ENCODE data around the gene CFAP74. TPM values are rescaled to one million over a fixed set of nuclear protein-coding genes. Genes with fewer than 3 reads are reported as not detected.

The CFAP74 gene
- total and polyA plus RNA-seq, 9 donors: 0.05 to 8.0 (median 0.58) TPM; not detected in 1

DNA sequence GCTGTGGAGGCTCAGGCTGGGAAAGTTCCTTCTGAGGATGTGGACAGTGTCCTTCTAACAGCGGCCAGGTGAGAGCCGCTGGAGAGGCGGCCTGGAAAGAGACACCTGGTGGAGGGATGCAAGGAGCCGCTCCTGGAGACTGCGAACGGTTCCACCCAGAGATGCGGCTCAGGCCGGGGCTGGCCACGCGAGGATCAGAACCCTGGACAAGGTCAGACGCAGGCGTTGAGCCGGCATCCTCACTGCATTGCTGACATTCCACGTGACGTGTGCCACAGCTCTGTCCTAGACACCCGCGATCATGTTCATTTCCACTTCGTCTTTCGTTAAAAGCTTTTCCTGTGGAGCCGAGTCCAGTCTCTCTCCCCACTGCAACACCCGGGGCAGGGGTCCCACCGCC, 28.8 kb downstream of the CFAP74 start:
- Histone ChIP-seq H3K9me3 (peaks cover 0 to 5% of the 10 kb centered on the region in 2 donors), H3K4me1 (ENCODE audit: insufficient read depth) (no peaks in the 10 kb centered on the region), H3K36me3 (no peaks in the 10 kb centered on the region), H3K4me3 (no peak overlapping the region), H3K27ac (no peak overlapping the region), H3K27me3 (no peaks in the 10 kb centered on the region)
- WGBS, 3 donors: 55 to 65% (median 65%) methylated on average over 22 of the region's 22 CpGs
- TF ChIP-seq, protein P1, sequence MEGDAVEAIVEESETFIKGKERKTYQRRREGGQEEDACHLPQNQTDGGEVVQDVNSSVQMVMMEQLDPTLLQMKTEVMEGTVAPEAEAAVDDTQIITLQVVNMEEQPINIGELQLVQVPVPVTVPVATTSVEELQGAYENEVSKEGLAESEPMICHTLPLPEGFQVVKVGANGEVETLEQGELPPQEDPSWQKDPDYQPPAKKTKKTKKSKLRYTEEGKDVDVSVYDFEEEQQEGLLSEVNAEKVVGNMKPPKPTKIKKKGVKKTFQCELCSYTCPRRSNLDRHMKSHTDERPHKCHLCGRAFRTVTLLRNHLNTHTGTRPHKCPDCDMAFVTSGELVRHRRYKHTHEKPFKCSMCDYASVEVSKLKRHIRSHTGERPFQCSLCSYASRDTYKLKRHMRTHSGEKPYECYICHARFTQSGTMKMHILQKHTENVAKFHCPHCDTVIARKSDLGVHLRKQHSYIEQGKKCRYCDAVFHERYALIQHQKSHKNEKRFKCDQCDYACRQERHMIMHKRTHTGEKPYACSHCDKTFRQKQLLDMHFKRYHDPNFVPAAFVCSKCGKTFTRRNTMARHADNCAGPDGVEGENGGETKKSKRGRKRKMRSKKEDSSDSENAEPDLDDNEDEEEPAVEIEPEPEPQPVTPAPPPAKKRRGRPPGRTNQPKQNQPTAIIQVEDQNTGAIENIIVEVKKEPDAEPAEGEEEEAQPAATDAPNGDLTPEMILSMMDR (IDR thresholded peaks at IDR 0.05): no peak
- TF ChIP-seq EP300 (IDR thresholded peaks at IDR 0.05): no peak
- no peak for TF ChIP-seq POLR2A (IDR thresholded peaks at IDR 0.05)
- DNase-seq: no peak
- intact Hi-C loops (cut with DNase I): loop anchor here in 1 of 4 donors (5.0 kb wide), 1 partner anchor 52 kb away; no protein-coding TSS in a partner anchor

- Histone ChIP-seq H3K27ac (no peak overlapping the region), H3K27me3 (no peaks in the 10 kb centered on the region), H3K4me3 (no peak overlapping the region), H3K9me3 (peaks cover 0 to 5% of the 10 kb centered on the region in 2 donors), H3K4me1 (ENCODE audit: insufficient read depth) (no peaks in the 10 kb centered on the region), H3K36me3 (no peaks in the 10 kb centered on the region)
- no peak for DNase-seq
- WGBS, 3 donors: 77 to 84% (median 79%) methylated on average over 33 to 34 of the region's 34 CpGs
- intact Hi-C loops (cut with DNase I): loop anchor here in 1 of 4 donors (5.0 kb wide), 1 partner anchor 53 kb away; no protein-coding TSS in a partner anchor
- TF ChIP-seq, protein P1 (IDR thresholded peaks at IDR 0.05): no peak
- no peak for TF ChIP-seq EP300 (IDR thresholded peaks at IDR 0.05)
- TF ChIP-seq POLR2A (IDR thresholded peaks at IDR 0.05): no peak
These were observed 29.6 kb downstream of the CFAP74 start for GRCh38 chr1:1973716-1974642.

- H3K27me3 ChIP-seq: no peaks in the 10 kb centered on the region
- no peak overlapping the region for H3K4me3 ChIP-seq
- H3K36me3 ChIP-seq: no peaks in the 10 kb centered on the region
- no peak for TF ChIP-seq EP300 (IDR thresholded peaks at IDR 0.05)
- no peak for TF ChIP-seq POLR2A (IDR thresholded peaks at IDR 0.05)
- TF ChIP-seq, protein P1 (IDR thresholded peaks at IDR 0.05): no peak
- intact Hi-C loops (cut with DNase I): loop anchor here in 1 of 4 donors (5.0 kb wide), 1 partner anchor 54 kb away; no protein-coding TSS in a partner anchor
- DNase-seq: no peak
- 69 to 76% (median 73%) methylated on average over 21 to 22 of the region's 22 CpGs for WGBS, 3 donors
- no peak overlapping the region for H3K27ac ChIP-seq
- peaks cover 0 to 5% of the 10 kb centered on the region in 2 donors for H3K9me3 ChIP-seq
- H3K4me1 ChIP-seq (ENCODE audit: insufficient read depth): no peaks in the 10 kb centered on the region
These were observed 30.4 kb downstream of the CFAP74 start for GRCh38 chr1:1972976-1973715.

GRCh38 chr1:1971688-1972087, 31.9 kb downstream of the CFAP74 start:
- no peak overlapping the region for H3K27ac ChIP-seq
- no peak overlapping the region for H3K4me3 ChIP-seq
- intact Hi-C loops (cut with DNase I): loop anchor here in 1 of 4 donors (5.0 kb wide), 1 partner anchor 56 kb away; no protein-coding TSS in a partner anchor
- TF ChIP-seq, protein P1 (IDR thresholded peaks at IDR 0.05): no peak
- TF ChIP-seq EP300 (IDR thresholded peaks at IDR 0.05) (no peak), POLR2A (IDR thresholded peaks at IDR 0.05) (no peak)
- H3K4me1 ChIP-seq (ENCODE audit: insufficient read depth): no peaks in the 10 kb centered on the region
- no peaks in the 10 kb centered on the region for H3K27me3 ChIP-seq
- DNase-seq: no peak
- H3K9me3 ChIP-seq: peaks cover 0 to 5% of the 10 kb centered on the region in 2 donors
- no peaks in the 10 kb centered on the region for H3K36me3 ChIP-seq
- 88 to 90% (median 88%) methylated on average over 21 of the region's 21 CpGs for WGBS, 3 donors
